Ovary (tissue), 3 donors: Measurements from ENCODE around the gene ABCG2.

Experiments
- POLR2A ChIP-seq: fragments of 450-650 bp; IDR thresholded peaks from one replicate; pipeline ENCODE4 v1.6.1; 2017; ENCODE audit warnings: antibody characterized with exemption, mild to moderate bottlenecking, moderate library complexity
- TF ChIP-seq, protein P1 (sequence below), 3 donors: fragments of 450-650 bp in 2 of 3; fragments of 200-600 bp in 1 of 3; IDR thresholded peaks; one replicate each; pipeline versions ENCODE4 v1.5.1 to v1.8.0; 2016 to 2022; ENCODE audit warnings: antibody characterized with exemption in 3 of 3, mild to moderate bottlenecking in 1 of 3
- donor health status: DM: no; HTN: no; CAD: no.

DNA sequence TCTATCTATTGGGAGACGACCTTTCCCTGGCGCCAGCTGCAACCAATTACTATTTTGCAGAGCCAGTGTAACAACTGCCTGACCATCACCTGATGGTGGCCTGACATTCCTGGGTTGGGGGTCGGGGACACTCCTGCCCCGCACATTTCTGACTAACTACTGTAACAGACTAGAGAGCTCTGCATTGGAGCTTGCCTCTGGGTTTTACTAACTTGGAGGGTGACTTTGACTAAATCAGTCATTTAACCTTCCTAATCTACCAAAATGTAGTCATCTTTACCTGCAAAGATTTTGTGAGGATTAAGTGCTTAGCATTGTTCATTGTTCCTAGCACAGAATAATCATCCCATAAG, 37.5 kb upstream of the ABCG2 start:
- TF ChIP-seq, protein P1, sequence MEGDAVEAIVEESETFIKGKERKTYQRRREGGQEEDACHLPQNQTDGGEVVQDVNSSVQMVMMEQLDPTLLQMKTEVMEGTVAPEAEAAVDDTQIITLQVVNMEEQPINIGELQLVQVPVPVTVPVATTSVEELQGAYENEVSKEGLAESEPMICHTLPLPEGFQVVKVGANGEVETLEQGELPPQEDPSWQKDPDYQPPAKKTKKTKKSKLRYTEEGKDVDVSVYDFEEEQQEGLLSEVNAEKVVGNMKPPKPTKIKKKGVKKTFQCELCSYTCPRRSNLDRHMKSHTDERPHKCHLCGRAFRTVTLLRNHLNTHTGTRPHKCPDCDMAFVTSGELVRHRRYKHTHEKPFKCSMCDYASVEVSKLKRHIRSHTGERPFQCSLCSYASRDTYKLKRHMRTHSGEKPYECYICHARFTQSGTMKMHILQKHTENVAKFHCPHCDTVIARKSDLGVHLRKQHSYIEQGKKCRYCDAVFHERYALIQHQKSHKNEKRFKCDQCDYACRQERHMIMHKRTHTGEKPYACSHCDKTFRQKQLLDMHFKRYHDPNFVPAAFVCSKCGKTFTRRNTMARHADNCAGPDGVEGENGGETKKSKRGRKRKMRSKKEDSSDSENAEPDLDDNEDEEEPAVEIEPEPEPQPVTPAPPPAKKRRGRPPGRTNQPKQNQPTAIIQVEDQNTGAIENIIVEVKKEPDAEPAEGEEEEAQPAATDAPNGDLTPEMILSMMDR (IDR thresholded peaks at IDR 0.05) = no peak
- no peak for TF ChIP-seq POLR2A
